HepG2 (cell line): ENCODE data around the gene TAOK3. TPM values are rescaled to one million over a fixed set of nuclear protein-coding genes. Genes with fewer than 3 reads are reported as not detected.

ENCODE experiments used
- BRD4 ChIP-seq: sonication (generic); formaldehyde crosslinking; IDR thresholded peaks from 2 replicates; pipeline ENCODE4 v1.4.0; 2020; ENCODE audit warnings: missing genetic modification reagents
- ELF1 ChIP-seq: sonication (generic); formaldehyde crosslinking; IDR thresholded peaks from 2 replicates; pipeline ENCODE4 v1.4.0; 2020; ENCODE audit warnings: missing genetic modification reagents
- HDAC2 ChIP-seq: sonication (generic); formaldehyde crosslinking; IDR thresholded peaks from 2 replicates; pipeline ENCODE4 v1.4.0; 2020; ENCODE audit warnings: missing genetic modification reagents
- KDM3A ChIP-seq: IDR thresholded peaks from 2 replicates; pipeline ENCODE4 v1.6.1; 2018; ENCODE audit warnings: low read depth, missing compliant biosample characterization
- KMT2A ChIP-seq: sonication (generic); formaldehyde crosslinking; IDR thresholded peaks from 2 replicates; pipeline ENCODE4 v1.4.0; 2020; ENCODE audit warnings: missing genetic modification reagents
- LCORL ChIP-seq, 2 experiments: fragments of 450-650 bp in 1 of 2; sonication (generic) in 1 of 2; formaldehyde crosslinking in 1 of 2; IDR thresholded peaks; 2 replicates each; pipeline versions ENCODE4 v1.5.0 to v1.6.1; 2017 to 2020; ENCODE audit warnings: antibody characterized with exemption in 1 of 2, missing genetic modification reagents in 1 of 2
- MBNL3 ChIP-seq: fragments of 250-450 bp; sonication (Bioruptor Pico); conservative IDR thresholded peaks from 2 replicates; pipeline ENCODE4 v1.8.0; 2022; ENCODE audit warnings: mild to moderate bottlenecking, inconsistent platforms
- PTBP1 ChIP-seq: fragments of 200-400 bp; formaldehyde crosslinking; IDR thresholded peaks from 2 replicates; pipeline ENCODE4 v1.6.1; 2018; ENCODE audit warnings: low read length, low read depth; ENCODE audit not compliant: poor library complexity, severe bottlenecking
- RBM22 ChIP-seq: fragments of 200-400 bp; formaldehyde crosslinking; optimal IDR thresholded peaks from 2 replicates; pipeline ENCODE3; 2017; ENCODE audit warnings: mild to moderate bottlenecking, low read length, moderate library complexity
- SOX5 ChIP-seq: IDR thresholded peaks from 2 replicates; pipeline ENCODE4 v1.6.1; 2016; ENCODE audit warnings: borderline replicate concordance
- TOE1 ChIP-seq: sonication (generic); formaldehyde crosslinking; IDR thresholded peaks from 2 replicates; pipeline ENCODE4 v1.4.0; 2020; ENCODE audit warnings: mild to moderate bottlenecking, missing genetic modification reagents
- WIZ ChIP-seq: sonication (generic); formaldehyde crosslinking; IDR thresholded peaks from 2 replicates; pipeline ENCODE4 v1.5.1; 2020; ENCODE audit warnings: mild to moderate bottlenecking, missing genetic modification reagents
- ZNF253 ChIP-seq: sonication (generic); formaldehyde crosslinking; IDR thresholded peaks from 2 replicates; pipeline ENCODE4 v1.8.0; 2022; ENCODE audit warnings: mild to moderate bottlenecking, missing genetic modification reagents, borderline replicate concordance
- ZNF652 ChIP-seq: IDR thresholded peaks from 2 replicates; pipeline ENCODE4 v1.6.1; 2016; ENCODE audit warnings: low read depth, borderline replicate concordance
- polyA plus RNA-seq, 8 experiments: library from polyadenylated mRNA; depleted of rRNA in 3 of 8; stranded (reverse) in 7 of 8; unstranded in 1 of 8; fragments of >200 nt; fragmentation: Illumina TruSeq in 4 of 8; extraction: Trizol in 4 of 8; gene quantifications; 2 replicates each; pipeline versions ENCODE4 v1.2.1 to v1.2.3, GENCODE V29; 2011 to 2016; ENCODE audit warnings: low read depth in 4 of 8, missing spikeins in 1 of 8, mixed read lengths in 1 of 8; ENCODE audit not compliant: insufficient read depth in 1 of 8
- total RNA-seq, 5 experiments: library from RNA; depleted of rRNA; stranded (reverse); fragments of >200 nt; fragmentation: Illumina TruSeq; extraction: Trizol; gene quantifications; 2 replicates each; pipeline ENCODE4 v1.2.3, GENCODE V29; 2016; ENCODE audit warnings: low read depth in 1 of 5
- TF ChIP-seq, protein P1 (sequence below): IDR thresholded peaks from 2 replicates; pipeline ENCODE4 v1.6.1; 2016; ENCODE audit warnings: low read depth, missing genetic modification reagents, missing compliant biosample characterization
- TF ChIP-seq, protein P2 (sequence below): sonication (generic); formaldehyde crosslinking; IDR thresholded peaks from 2 replicates; pipeline ENCODE4 v1.4.0; 2020; ENCODE audit warnings: mild to moderate bottlenecking, missing genetic modification reagents
- TF ChIP-seq, protein P3 (sequence below): sonication (generic); formaldehyde crosslinking; IDR thresholded peaks from 2 replicates; pipeline ENCODE4 v1.4.0; 2020; ENCODE audit warnings: missing genetic modification reagents
- TF ChIP-seq, protein P4 (sequence below): sonication (generic); formaldehyde crosslinking; IDR thresholded peaks from 2 replicates; pipeline ENCODE4 v1.8.0; 2022; ENCODE audit warnings: missing genetic modification reagents, mild to moderate bottlenecking, moderate library complexity, borderline replicate concordance

Gene TAOK3
- total and polyA plus RNA-seq, 2 of the 13 experiments (the other 11 are each of a cell fraction or from before 2014, with no cell fraction given), result 10.4 to 12.3 TPM

DNA sequence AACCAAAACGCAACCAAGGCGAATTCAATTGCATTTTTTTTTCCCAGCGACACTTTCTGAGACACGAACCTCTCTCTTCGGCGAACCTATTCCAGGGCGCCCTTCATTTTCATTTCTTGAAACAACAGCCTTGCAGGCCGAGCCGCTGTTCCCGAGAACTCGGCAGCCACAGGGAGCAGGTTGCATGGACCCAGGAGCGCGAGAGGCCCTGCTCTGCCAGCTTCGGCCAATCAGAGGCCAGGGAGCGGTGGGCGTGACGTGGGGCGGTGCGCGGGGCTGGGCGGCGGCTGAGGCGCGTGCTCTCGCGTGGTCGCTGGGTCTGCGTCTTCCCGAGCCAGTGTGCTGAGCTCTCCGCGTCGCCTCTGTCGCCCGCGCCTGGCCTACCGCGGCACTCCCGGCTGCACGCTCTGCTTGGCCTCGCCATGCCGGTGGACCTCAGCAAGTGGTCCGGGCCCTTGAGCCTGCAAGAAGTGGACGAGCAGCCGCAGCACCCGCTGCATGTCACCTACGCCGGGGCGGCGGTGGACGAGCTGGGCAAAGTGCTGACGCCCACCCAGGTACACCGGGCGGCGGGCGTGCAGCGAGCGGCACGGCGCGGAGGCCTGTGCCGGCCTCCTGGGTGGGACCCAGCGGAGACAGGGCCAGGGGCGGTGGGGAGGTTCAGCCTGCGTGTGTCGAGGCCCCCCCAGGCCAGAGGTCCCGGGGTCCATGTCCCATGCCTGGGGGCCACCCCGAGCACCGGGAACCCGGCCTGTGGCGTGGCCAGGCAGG lies 236.7 kb downstream of the TAOK3 start, which contains the start of gene PEBP1 (continued):
- TF ChIP-seq, protein P1, sequence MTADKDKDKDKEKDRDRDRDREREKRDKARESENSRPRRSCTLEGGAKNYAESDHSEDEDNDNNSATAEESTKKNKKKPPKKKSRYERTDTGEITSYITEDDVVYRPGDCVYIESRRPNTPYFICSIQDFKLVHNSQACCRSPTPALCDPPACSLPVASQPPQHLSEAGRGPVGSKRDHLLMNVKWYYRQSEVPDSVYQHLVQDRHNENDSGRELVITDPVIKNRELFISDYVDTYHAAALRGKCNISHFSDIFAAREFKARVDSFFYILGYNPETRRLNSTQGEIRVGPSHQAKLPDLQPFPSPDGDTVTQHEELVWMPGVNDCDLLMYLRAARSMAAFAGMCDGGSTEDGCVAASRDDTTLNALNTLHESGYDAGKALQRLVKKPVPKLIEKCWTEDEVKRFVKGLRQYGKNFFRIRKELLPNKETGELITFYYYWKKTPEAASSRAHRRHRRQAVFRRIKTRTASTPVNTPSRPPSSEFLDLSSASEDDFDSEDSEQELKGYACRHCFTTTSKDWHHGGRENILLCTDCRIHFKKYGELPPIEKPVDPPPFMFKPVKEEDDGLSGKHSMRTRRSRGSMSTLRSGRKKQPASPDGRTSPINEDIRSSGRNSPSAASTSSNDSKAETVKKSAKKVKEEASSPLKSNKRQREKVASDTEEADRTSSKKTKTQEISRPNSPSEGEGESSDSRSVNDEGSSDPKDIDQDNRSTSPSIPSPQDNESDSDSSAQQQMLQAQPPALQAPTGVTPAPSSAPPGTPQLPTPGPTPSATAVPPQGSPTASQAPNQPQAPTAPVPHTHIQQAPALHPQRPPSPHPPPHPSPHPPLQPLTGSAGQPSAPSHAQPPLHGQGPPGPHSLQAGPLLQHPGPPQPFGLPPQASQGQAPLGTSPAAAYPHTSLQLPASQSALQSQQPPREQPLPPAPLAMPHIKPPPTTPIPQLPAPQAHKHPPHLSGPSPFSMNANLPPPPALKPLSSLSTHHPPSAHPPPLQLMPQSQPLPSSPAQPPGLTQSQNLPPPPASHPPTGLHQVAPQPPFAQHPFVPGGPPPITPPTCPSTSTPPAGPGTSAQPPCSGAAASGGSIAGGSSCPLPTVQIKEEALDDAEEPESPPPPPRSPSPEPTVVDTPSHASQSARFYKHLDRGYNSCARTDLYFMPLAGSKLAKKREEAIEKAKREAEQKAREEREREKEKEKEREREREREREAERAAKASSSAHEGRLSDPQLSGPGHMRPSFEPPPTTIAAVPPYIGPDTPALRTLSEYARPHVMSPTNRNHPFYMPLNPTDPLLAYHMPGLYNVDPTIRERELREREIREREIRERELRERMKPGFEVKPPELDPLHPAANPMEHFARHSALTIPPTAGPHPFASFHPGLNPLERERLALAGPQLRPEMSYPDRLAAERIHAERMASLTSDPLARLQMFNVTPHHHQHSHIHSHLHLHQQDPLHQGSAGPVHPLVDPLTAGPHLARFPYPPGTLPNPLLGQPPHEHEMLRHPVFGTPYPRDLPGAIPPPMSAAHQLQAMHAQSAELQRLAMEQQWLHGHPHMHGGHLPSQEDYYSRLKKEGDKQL (CRISPR knock-in tag), result peak; percentile 29; the same call in 1 of the 2 replicates
- TF ChIP-seq MBNL3 (CRISPR knock-in tag), result no peak
- TF ChIP-seq ZNF253 (CRISPR knock-in tag), result no peak
- TF ChIP-seq BRD4 (CRISPR knock-in tag), result peak; percentile 96
- TF ChIP-seq PTBP1, result no peak
- TF ChIP-seq, protein P2, sequence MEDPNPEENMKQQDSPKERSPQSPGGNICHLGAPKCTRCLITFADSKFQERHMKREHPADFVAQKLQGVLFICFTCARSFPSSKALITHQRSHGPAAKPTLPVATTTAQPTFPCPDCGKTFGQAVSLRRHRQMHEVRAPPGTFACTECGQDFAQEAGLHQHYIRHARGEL (CRISPR knock-in tag), result no peak; the same call in 1 of the 2 replicates
- TF ChIP-seq, protein P3, sequence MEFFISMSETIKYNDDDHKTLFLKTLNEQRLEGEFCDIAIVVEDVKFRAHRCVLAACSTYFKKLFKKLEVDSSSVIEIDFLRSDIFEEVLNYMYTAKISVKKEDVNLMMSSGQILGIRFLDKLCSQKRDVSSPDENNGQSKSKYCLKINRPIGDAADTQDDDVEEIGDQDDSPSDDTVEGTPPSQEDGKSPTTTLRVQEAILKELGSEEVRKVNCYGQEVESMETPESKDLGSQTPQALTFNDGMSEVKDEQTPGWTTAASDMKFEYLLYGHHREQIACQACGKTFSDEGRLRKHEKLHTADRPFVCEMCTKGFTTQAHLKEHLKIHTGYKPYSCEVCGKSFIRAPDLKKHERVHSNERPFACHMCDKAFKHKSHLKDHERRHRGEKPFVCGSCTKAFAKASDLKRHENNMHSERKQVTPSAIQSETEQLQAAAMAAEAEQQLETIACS (CRISPR knock-in tag), result peak; percentile 35; the same call in 1 of the 2 replicates
- peak; percentile 44; the same call in 1 of the 2 replicates for TF ChIP-seq TOE1 (CRISPR knock-in tag)
- no peak for TF ChIP-seq LCORL (IDR thresholded peaks at IDR 0.05)
- peak; percentile 75 for TF ChIP-seq LCORL (CRISPR knock-in tag; IDR thresholded peaks at IDR 0.05)
- no peak for TF ChIP-seq RBM22
- peak; percentile 88 for TF ChIP-seq HDAC2
- TF ChIP-seq WIZ (CRISPR knock-in tag), result peak; percentile 51; the same call in 1 of the 2 replicates
- TF ChIP-seq, protein P4, sequence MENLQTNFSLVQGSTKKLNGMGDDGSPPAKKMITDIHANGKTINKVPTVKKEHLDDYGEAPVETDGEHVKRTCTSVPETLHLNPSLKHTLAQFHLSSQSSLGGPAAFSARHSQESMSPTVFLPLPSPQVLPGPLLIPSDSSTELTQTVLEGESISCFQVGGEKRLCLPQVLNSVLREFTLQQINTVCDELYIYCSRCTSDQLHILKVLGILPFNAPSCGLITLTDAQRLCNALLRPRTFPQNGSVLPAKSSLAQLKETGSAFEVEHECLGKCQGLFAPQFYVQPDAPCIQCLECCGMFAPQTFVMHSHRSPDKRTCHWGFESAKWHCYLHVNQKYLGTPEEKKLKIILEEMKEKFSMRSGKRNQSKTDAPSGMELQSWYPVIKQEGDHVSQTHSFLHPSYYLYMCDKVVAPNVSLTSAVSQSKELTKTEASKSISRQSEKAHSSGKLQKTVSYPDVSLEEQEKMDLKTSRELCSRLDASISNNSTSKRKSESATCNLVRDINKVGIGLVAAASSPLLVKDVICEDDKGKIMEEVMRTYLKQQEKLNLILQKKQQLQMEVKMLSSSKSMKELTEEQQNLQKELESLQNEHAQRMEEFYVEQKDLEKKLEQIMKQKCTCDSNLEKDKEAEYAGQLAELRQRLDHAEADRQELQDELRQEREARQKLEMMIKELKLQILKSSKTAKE, result no peak; the same call in 1 of the 2 replicates
- TF ChIP-seq ELF1 (CRISPR knock-in tag), result no peak
- TF ChIP-seq KMT2A (CRISPR knock-in tag), result peak; percentile 94
- TF ChIP-seq ZNF652 (CRISPR knock-in tag), result no peak
- peak; percentile 51; the same call in 1 of the 2 replicates for TF ChIP-seq KDM3A (CRISPR knock-in tag)
- TF ChIP-seq SOX5, result peak; percentile 75
